Activated T-helper 1 cell treated with anti-CD3 and anti-CD28 coated beads, Interleukin-12 subunit alpha, Interleukin-12 subunit beta, Interleukin-2, Interleukin-4 antibody, amounts not matched to agents 30 ng/mL and 10 ng/mL and 1 ng/mL, durations not matched to agents 14 hours and 24 hours and 36 hours (primary cell): ENCODE measurements around the gene PLAAT5. TPM values are rescaled to one million over a fixed set of nuclear protein-coding genes. Genes with fewer than 3 reads are reported as not detected.

Experiments used
- DNase-seq: peaks from one replicate; pipeline ENCODE4 v3.0.0; 2021; ENCODE audit warnings: low spot score
- H3K27ac Mint-ChIP-seq: one replicate; pipeline ENCODE4 v1.8.0; 2021; ENCODE audit warnings: mild to moderate bottlenecking, mixed read lengths
- H3K27me3 Mint-ChIP-seq: one replicate; pipeline ENCODE4 v1.8.0; 2022; ENCODE audit warnings: mild to moderate bottlenecking, moderate library complexity, mixed read lengths; ENCODE audit not compliant: insufficient read depth
- H3K36me3 Mint-ChIP-seq: one replicate; pipeline ENCODE4 v1.8.0; 2021; ENCODE audit warnings: low read depth, mixed read lengths
- H3K4me1 Mint-ChIP-seq: one replicate; pipeline ENCODE4 v1.8.0; 2021; ENCODE audit warnings: low read depth, mixed read lengths
- H3K4me3 Mint-ChIP-seq: one replicate; pipeline ENCODE4 v1.8.0; 2021; ENCODE audit warnings: mild to moderate bottlenecking, moderate library complexity, mixed read lengths
- H3K9me3 Mint-ChIP-seq: one replicate; pipeline ENCODE4 v1.8.0; 2021; ENCODE audit warnings: mixed read lengths
- intact Hi-C: fragments of 100-400 bp; cut with micrococcal nuclease; formaldehyde crosslinking; loops from one replicate; pipeline ENCODE4 v1.15.1; 2024
- total RNA-seq: library from RNA; stranded (reverse); gene quantifications from 2 replicates; pipeline ENCODE4 v1.2.3, GENCODE V29; 2022

The PLAAT5 gene
- total RNA-seq, 1 donor from 2014 or later: not detected

- DNase-seq: no peak
- Mint-ChIP-seq H3K4me3 (no peak overlapping the region), H3K27me3 (peaks cover 4% of the 10 kb centered on the region), H3K4me1 (no peaks in the 10 kb centered on the region), H3K27ac (no peak overlapping the region), H3K9me3 (no peaks in the 10 kb centered on the region), H3K36me3 (no peaks in the 10 kb centered on the region)
- intact Hi-C loops: no loop called here
Measured at GRCh38 chr11:63508009-63508408, 17.0 kb upstream of the PLAAT5 start.

DNA sequence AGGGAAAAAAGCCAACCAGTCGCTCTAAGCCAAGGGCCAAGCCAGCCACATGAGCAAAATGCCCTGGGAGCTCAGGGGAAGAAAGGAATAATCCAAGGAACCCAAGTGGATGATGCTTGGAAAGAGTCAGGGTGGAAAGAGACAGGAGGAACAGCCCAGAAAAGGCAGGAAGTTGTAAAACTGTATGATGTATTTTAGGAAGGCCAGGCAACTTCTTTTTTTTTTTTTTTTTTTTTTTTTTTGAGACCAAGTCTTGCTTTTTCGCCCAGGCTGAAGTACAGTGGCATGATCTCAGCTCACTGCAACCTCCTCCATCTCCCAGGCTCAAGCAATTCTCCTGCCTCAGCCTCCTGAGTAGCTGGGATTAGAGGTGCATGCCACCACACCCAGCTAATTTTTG is 16.5 kb upstream of the PLAAT5 start:
- H3K4me1 Mint-ChIP-seq: no peaks in the 10 kb centered on the region
- H3K36me3 Mint-ChIP-seq: no peaks in the 10 kb centered on the region
- no peaks in the 10 kb centered on the region for H3K9me3 Mint-ChIP-seq
- H3K4me3 Mint-ChIP-seq: no peak overlapping the region
- DNase-seq: no peak
- intact Hi-C loops: no loop called here
- peaks cover 4% of the 10 kb centered on the region for H3K27me3 Mint-ChIP-seq
- H3K27ac Mint-ChIP-seq: no peak overlapping the region

DNA sequence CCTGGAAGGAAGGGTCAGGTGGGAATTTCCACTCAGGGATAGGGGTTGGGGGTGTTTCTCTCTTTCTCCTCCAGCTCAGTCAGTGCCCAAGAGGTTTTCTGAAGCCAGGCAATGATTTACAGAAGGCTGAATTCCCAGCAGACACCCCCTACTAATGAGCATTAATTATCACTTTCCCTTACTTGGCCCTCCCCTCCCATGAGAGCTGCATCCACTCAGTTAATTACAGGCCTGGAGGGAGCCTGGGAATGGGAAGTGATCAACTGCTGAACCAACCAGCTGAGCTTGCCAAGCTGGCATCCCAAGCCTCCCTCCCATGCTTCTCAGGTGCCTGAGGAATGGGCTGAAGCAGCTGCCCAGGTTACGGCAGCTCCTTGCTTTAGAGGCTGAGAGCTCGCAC is 15.9 kb upstream of the PLAAT5 start:
- H3K4me3 Mint-ChIP-seq: no peak overlapping the region
- intact Hi-C loops: no loop called here
- no peaks in the 10 kb centered on the region for H3K4me1 Mint-ChIP-seq
- H3K9me3 Mint-ChIP-seq: no peaks in the 10 kb centered on the region
- peaks cover 4% of the 10 kb centered on the region for H3K27me3 Mint-ChIP-seq
- DNase-seq: no peak
- peaks cover 2% of the 10 kb centered on the region for H3K36me3 Mint-ChIP-seq
- no peak overlapping the region for H3K27ac Mint-ChIP-seq

GRCh38 chr11:63505857-63506528 is 15.0 kb upstream of the PLAAT5 start, which contains the start of gene LGALS12:
Gene LGALS12 (plus strand): TSS chr11:63506084. CDS start chr11:63506459, 375 bp downstream.
- peaks cover 4% of the 10 kb centered on the region for H3K27me3 Mint-ChIP-seq
- intact Hi-C loops: no loop called here
- DNase-seq: no peak
- H3K27ac Mint-ChIP-seq: no peak within 1 kb of the TSS
- peaks cover 3% of the 10 kb centered on the region for H3K9me3 Mint-ChIP-seq
- H3K36me3 Mint-ChIP-seq: peaks cover 2% of the 10 kb centered on the region
- H3K4me3 Mint-ChIP-seq: no peak within 1 kb of the TSS
- no peaks in the 10 kb centered on the region for H3K4me1 Mint-ChIP-seq

DNA sequence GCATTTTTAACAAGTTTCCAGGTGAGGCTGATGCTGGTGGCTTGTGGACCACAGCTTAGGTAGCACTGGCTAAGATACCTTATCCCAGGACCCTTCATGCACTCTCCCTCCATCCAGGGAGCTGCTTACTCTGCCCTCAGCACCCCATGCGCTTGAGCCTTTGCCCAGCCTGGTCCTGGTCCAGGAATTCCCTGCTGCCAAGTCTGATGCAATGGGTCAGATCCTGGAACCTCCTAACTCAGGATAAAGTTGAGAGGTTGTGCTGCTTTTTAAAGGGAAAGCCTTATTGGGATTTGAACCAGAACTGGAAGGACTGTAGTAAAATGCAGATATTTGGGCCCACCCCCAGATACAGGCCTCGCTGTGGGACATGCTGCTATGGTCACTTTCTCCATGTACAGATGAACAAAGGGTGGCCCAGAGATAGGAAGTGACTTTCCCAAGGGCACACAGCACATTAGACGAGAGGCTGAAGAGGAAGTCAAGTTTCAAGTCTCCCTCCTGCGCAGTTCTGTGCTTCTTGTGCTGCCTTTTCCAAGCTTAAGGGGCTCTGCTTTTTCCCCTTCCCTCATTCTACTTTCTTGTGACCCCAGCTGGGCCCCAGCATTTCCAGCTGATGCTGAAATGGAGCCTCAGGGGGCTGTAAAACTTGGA is 14.1 kb upstream of the PLAAT5 start:
- Mint-ChIP-seq H3K27ac (no peak overlapping the region), H3K4me1 (no peaks in the 10 kb centered on the region), H3K36me3 (peaks cover 6% of the 10 kb centered on the region), H3K9me3 (peaks cover 13% of the 10 kb centered on the region), H3K4me3 (no peak overlapping the region), H3K27me3 (peaks cover 4% of the 10 kb centered on the region)
- intact Hi-C loops: no loop called here
- no peak for DNase-seq

DNA sequence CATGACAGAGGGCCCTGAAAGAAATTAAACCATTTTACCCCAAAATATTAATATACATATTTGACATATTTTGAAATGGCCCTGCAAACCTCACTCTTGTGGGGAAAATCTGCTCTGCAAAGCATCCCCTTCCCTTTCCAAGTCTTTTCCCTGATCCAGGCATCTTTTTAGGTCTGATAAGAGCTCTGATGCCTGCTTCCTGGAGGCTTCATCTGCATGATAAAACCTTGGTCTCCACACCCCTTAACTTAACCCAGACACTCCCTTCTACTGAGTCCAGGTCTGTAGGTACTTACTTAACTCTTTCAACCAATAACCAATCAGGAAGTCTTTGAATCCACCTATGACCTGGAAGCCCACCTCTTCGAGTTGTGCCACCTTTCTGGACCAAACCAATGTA is 13.1 kb upstream of the PLAAT5 start:
- H3K27me3 Mint-ChIP-seq: peaks cover 4% of the 10 kb centered on the region
- no peak overlapping the region for H3K27ac Mint-ChIP-seq
- peaks cover 18% of the 10 kb centered on the region for H3K9me3 Mint-ChIP-seq
- intact Hi-C loops: no loop called here
- no peaks in the 10 kb centered on the region for H3K4me1 Mint-ChIP-seq
- H3K36me3 Mint-ChIP-seq: peaks cover 6% of the 10 kb centered on the region
- no peak for DNase-seq
- no peak overlapping the region for H3K4me3 Mint-ChIP-seq

DNA sequence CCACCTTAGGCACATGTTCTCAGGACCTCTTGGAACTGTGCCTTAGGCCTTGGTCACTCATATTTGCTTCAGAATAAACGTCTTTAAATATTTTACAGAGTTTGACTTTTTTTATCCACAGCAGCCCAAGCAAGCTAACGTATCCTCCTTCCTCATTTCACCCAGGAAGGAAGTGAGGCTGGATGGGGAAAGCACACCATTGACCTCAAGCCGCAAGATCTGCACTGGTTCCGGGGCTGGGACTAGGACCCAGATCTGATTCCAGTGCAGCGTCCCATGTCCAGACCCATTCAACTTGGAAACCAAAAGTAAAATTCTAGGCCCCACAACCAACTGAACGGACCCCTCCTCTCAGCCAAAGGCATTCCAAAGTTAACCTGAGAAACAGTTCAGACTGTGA is 12.5 kb upstream of the PLAAT5 start:
- no peaks in the 10 kb centered on the region for H3K4me1 Mint-ChIP-seq
- H3K27ac Mint-ChIP-seq: no peak overlapping the region
- H3K4me3 Mint-ChIP-seq: no peak overlapping the region
- H3K9me3 Mint-ChIP-seq: peaks cover 22% of the 10 kb centered on the region
- peaks cover 8% of the 10 kb centered on the region for H3K27me3 Mint-ChIP-seq
- peaks cover 6% of the 10 kb centered on the region for H3K36me3 Mint-ChIP-seq
- no peak for DNase-seq
- intact Hi-C loops: no loop called here

GRCh38 chr11:63502252-63502820 is 11.4 kb upstream of the PLAAT5 start:
- no peak overlapping the region for H3K27ac Mint-ChIP-seq
- H3K27me3 Mint-ChIP-seq: peaks cover 5% of the 10 kb centered on the region
- no peak for DNase-seq
- H3K36me3 Mint-ChIP-seq: peaks cover 6% of the 10 kb centered on the region
- H3K4me3 Mint-ChIP-seq: no peak overlapping the region
- H3K9me3 Mint-ChIP-seq: peaks cover 24% of the 10 kb centered on the region
- no peaks in the 10 kb centered on the region for H3K4me1 Mint-ChIP-seq
- intact Hi-C loops: no loop called here

- H3K27me3 Mint-ChIP-seq: peaks cover 5% of the 10 kb centered on the region
- H3K36me3 Mint-ChIP-seq: peaks cover 6% of the 10 kb centered on the region
- H3K4me1 Mint-ChIP-seq: no peaks in the 10 kb centered on the region
- DNase-seq: no peak
- no peak overlapping the region for H3K4me3 Mint-ChIP-seq
- intact Hi-C loops: no loop called here
- peaks cover 24% of the 10 kb centered on the region for H3K9me3 Mint-ChIP-seq
- no peak overlapping the region for H3K27ac Mint-ChIP-seq
Measured at GRCh38 chr11:63501236-63501635, 10.3 kb upstream of the PLAAT5 start.

- H3K27ac Mint-ChIP-seq: no peak overlapping the region
- no peak for DNase-seq
Measured at GRCh38 chr11:63499874-63500273, 8.9 kb upstream of the PLAAT5 start.

GRCh38 chr11:63494975-63495374 is 4.0 kb upstream of the PLAAT5 start:
- Mint-ChIP-seq H3K36me3 (no peaks in the 10 kb centered on the region), H3K27ac (no peak overlapping the region), H3K4me1 (peaks cover 15% of the 10 kb centered on the region), H3K27me3 (peaks cover 49% of the 10 kb centered on the region), H3K9me3 (peaks cover 10% of the 10 kb centered on the region), H3K4me3 (no peak overlapping the region)
- no peak for DNase-seq
- intact Hi-C loops: loop anchor here (5.0 kb wide), 1 partner anchor 72 kb away; no protein-coding TSS in a partner anchor

More at GRCh38 chr11:63499874-63500273, 8.9 kb upstream of the PLAAT5 start:
- intact Hi-C loops: no loop called here
- H3K4me3 Mint-ChIP-seq: no peak overlapping the region
- H3K4me1 Mint-ChIP-seq: no peaks in the 10 kb centered on the region
- H3K9me3 Mint-ChIP-seq: peaks cover 24% of the 10 kb centered on the region
- peaks cover 6% of the 10 kb centered on the region for H3K36me3 Mint-ChIP-seq
- H3K27me3 Mint-ChIP-seq: peaks cover 9% of the 10 kb centered on the region

- no peaks in the 10 kb centered on the region for H3K9me3 Mint-ChIP-seq
- H3K27ac Mint-ChIP-seq: no peak overlapping the region
- H3K27me3 Mint-ChIP-seq: peaks cover 62% of the 10 kb centered on the region
- no peak for DNase-seq
- H3K4me3 Mint-ChIP-seq: no peak overlapping the region
- H3K36me3 Mint-ChIP-seq: no peaks in the 10 kb centered on the region
- peaks cover 15% of the 10 kb centered on the region for H3K4me1 Mint-ChIP-seq
- intact Hi-C loops: loop anchor here (5.0 kb wide), 1 partner anchor 74 kb away; no protein-coding TSS in a partner anchor
Measured at GRCh38 chr11:63493127-63493526, 2.2 kb upstream of the PLAAT5 start.

GRCh38 chr11:63492441-63492840 is 1.5 kb upstream of the PLAAT5 start:
- intact Hi-C loops: loop anchor here (5.0 kb wide), 1 partner anchor 75 kb away; no protein-coding TSS in a partner anchor
- Mint-ChIP-seq H3K36me3 (no peaks in the 10 kb centered on the region), H3K4me1 (peaks cover 15% of the 10 kb centered on the region), H3K27ac (no peak overlapping the region), H3K27me3 (peaks cover 61% of the 10 kb centered on the region), H3K4me3 (no peak overlapping the region), H3K9me3 (no peaks in the 10 kb centered on the region)
- no peak for DNase-seq
